Measurements from ENCODE around the gene RFC3.

The RFC3 gene

GRCh38 chr13:33869005-33869404 is 51.1 kb downstream of the RFC3 start:
- no peaks in the 10 kb centered on the region for H3K36me3 ChIP-seq (ENCODE audit: insufficient read depth, low read length)
- H3K27me3 ChIP-seq (ENCODE audit: insufficient read depth, low read length), result no peaks in the 10 kb centered on the region
- no peak overlapping the region for H3K9ac ChIP-seq (ENCODE audit: low read depth, low read length)
- no peak overlapping the region for H3K4me3 ChIP-seq (ENCODE audit: low read length)
- H3K9me3 ChIP-seq (ENCODE audit: insufficient read depth, low read depth, low read length), result no peaks in the 10 kb centered on the region
- H3K4me1 ChIP-seq (ENCODE audit: insufficient read depth, low read length), result no peaks in the 10 kb centered on the region
- no peak overlapping the region for H3K27ac ChIP-seq (ENCODE audit: low read depth, low read length)

- Histone ChIP-seq H3K36me3 (ENCODE audit: insufficient read depth, low read length) (no peaks in the 10 kb centered on the region), H3K9ac (ENCODE audit: low read depth, low read length) (no peak overlapping the region), H3K9me3 (ENCODE audit: insufficient read depth, low read depth, low read length) (no peaks in the 10 kb centered on the region), H3K27me3 (ENCODE audit: insufficient read depth, low read length) (no peaks in the 10 kb centered on the region), H3K4me3 (ENCODE audit: low read length) (no peak overlapping the region), H3K4me1 (ENCODE audit: insufficient read depth, low read length) (no peaks in the 10 kb centered on the region), H3K27ac (ENCODE audit: low read depth, low read length) (no peak overlapping the region)
- 100% methylated on average over 1 of the region's 2 CpGs for WGBS
Observed at GRCh38 chr13:33870046-33870668, 52.2 kb downstream of the RFC3 start.

- H3K27ac ChIP-seq (ENCODE audit: low read depth, low read length), result no peak overlapping the region
- no peak overlapping the region for H3K4me3 ChIP-seq (ENCODE audit: low read length)
- H3K36me3 ChIP-seq (ENCODE audit: insufficient read depth, low read length), result no peaks in the 10 kb centered on the region
- H3K4me1 ChIP-seq (ENCODE audit: insufficient read depth, low read length), result no peaks in the 10 kb centered on the region
- no peaks in the 10 kb centered on the region for H3K9me3 ChIP-seq (ENCODE audit: insufficient read depth, low read depth, low read length)
- 90% methylated on average over 7 of the region's 7 CpGs for whole genome bisulfite sequencing
- H3K27me3 ChIP-seq (ENCODE audit: insufficient read depth, low read length), result no peaks in the 10 kb centered on the region
- no peak overlapping the region for H3K9ac ChIP-seq (ENCODE audit: low read depth, low read length)
Observed at GRCh38 chr13:33871207-33872004, 53.5 kb downstream of the RFC3 start.

- Histone ChIP-seq H3K27me3 (ENCODE audit: insufficient read depth, low read length) (no peaks in the 10 kb centered on the region), H3K9me3 (ENCODE audit: insufficient read depth, low read depth, low read length) (no peaks in the 10 kb centered on the region), H3K4me1 (ENCODE audit: insufficient read depth, low read length) (no peaks in the 10 kb centered on the region), H3K27ac (ENCODE audit: low read depth, low read length) (no peak overlapping the region), H3K36me3 (ENCODE audit: insufficient read depth, low read length) (no peaks in the 10 kb centered on the region), H3K4me3 (ENCODE audit: low read length) (no peak overlapping the region), H3K9ac (ENCODE audit: low read depth, low read length) (no peak overlapping the region)
- 100% methylated on average over 3 of the region's 6 CpGs for WGBS
Observed at GRCh38 chr13:33872005-33872351, 54.0 kb downstream of the RFC3 start.

GRCh38 chr13:33873251-33873908 is 55.4 kb downstream of the RFC3 start:
- H3K9me3 ChIP-seq (ENCODE audit: insufficient read depth, low read depth, low read length), result no peaks in the 10 kb centered on the region
- WGBS, result 89% methylated on average over 5 of the region's 5 CpGs
- H3K27me3 ChIP-seq (ENCODE audit: insufficient read depth, low read length), result no peaks in the 10 kb centered on the region
- no peak overlapping the region for H3K27ac ChIP-seq (ENCODE audit: low read depth, low read length)
- H3K36me3 ChIP-seq (ENCODE audit: insufficient read depth, low read length), result no peaks in the 10 kb centered on the region
- no peak overlapping the region for H3K9ac ChIP-seq (ENCODE audit: low read depth, low read length)
- no peak overlapping the region for H3K4me3 ChIP-seq (ENCODE audit: low read length)
- H3K4me1 ChIP-seq (ENCODE audit: insufficient read depth, low read length), result no peaks in the 10 kb centered on the region

- no peaks in the 10 kb centered on the region for H3K4me1 ChIP-seq (ENCODE audit: insufficient read depth, low read length)
- 93% methylated on average over 5 of the region's 5 CpGs for WGBS
- no peaks in the 10 kb centered on the region for H3K27me3 ChIP-seq (ENCODE audit: insufficient read depth, low read length)
- H3K4me3 ChIP-seq (ENCODE audit: low read length), result no peak overlapping the region
- H3K27ac ChIP-seq (ENCODE audit: low read depth, low read length), result no peak overlapping the region
- H3K9me3 ChIP-seq (ENCODE audit: insufficient read depth, low read depth, low read length), result no peaks in the 10 kb centered on the region
- no peak overlapping the region for H3K9ac ChIP-seq (ENCODE audit: low read depth, low read length)
- H3K36me3 ChIP-seq (ENCODE audit: insufficient read depth, low read length), result no peaks in the 10 kb centered on the region
Observed at GRCh38 chr13:33874871-33875270, 56.9 kb downstream of the RFC3 start.

GRCh38 chr13:33875618-33876401 is 57.9 kb downstream of the RFC3 start:
- Histone ChIP-seq H3K27ac (ENCODE audit: low read depth, low read length) (no peak overlapping the region), H3K9ac (ENCODE audit: low read depth, low read length) (no peak overlapping the region), H3K4me3 (ENCODE audit: low read length) (no peak overlapping the region), H3K36me3 (ENCODE audit: insufficient read depth, low read length) (no peaks in the 10 kb centered on the region), H3K4me1 (ENCODE audit: insufficient read depth, low read length) (no peaks in the 10 kb centered on the region), H3K27me3 (ENCODE audit: insufficient read depth, low read length) (no peaks in the 10 kb centered on the region), H3K9me3 (ENCODE audit: insufficient read depth, low read depth, low read length) (no peaks in the 10 kb centered on the region)
- whole genome bisulfite sequencing, result 91% methylated on average over 10 of the region's 10 CpGs

- H3K27me3 ChIP-seq (ENCODE audit: insufficient read depth, low read length), result no peaks in the 10 kb centered on the region
- H3K27ac ChIP-seq (ENCODE audit: low read depth, low read length), result no peak overlapping the region
- no peaks in the 10 kb centered on the region for H3K4me1 ChIP-seq (ENCODE audit: insufficient read depth, low read length)
- H3K9ac ChIP-seq (ENCODE audit: low read depth, low read length), result no peak overlapping the region
- no peaks in the 10 kb centered on the region for H3K9me3 ChIP-seq (ENCODE audit: insufficient read depth, low read depth, low read length)
- no peak overlapping the region for H3K4me3 ChIP-seq (ENCODE audit: low read length)
- 92% methylated on average over 3 of the region's 5 CpGs for WGBS
- H3K36me3 ChIP-seq (ENCODE audit: insufficient read depth, low read length), result no peaks in the 10 kb centered on the region
Observed at GRCh38 chr13:33876716-33877394, 58.9 kb downstream of the RFC3 start.

- Histone ChIP-seq H3K36me3 (ENCODE audit: insufficient read depth, low read length) (no peaks in the 10 kb centered on the region), H3K9ac (ENCODE audit: low read depth, low read length) (no peak overlapping the region), H3K27ac (ENCODE audit: low read depth, low read length) (no peak overlapping the region), H3K27me3 (ENCODE audit: insufficient read depth, low read length) (no peaks in the 10 kb centered on the region), H3K4me3 (ENCODE audit: low read length) (no peak overlapping the region), H3K9me3 (ENCODE audit: insufficient read depth, low read depth, low read length) (no peaks in the 10 kb centered on the region), H3K4me1 (ENCODE audit: insufficient read depth, low read length) (no peaks in the 10 kb centered on the region)
- 86% methylated on average over 2 of the region's 2 CpGs for WGBS
Observed at GRCh38 chr13:33879118-33879517, 61.2 kb downstream of the RFC3 start.

- H3K27ac ChIP-seq (ENCODE audit: low read depth, low read length), result no peak overlapping the region
- no peak overlapping the region for H3K9ac ChIP-seq (ENCODE audit: low read depth, low read length)
- no peaks in the 10 kb centered on the region for H3K4me1 ChIP-seq (ENCODE audit: insufficient read depth, low read length)
- H3K36me3 ChIP-seq (ENCODE audit: insufficient read depth, low read length), result no peaks in the 10 kb centered on the region
- no peaks in the 10 kb centered on the region for H3K27me3 ChIP-seq (ENCODE audit: insufficient read depth, low read length)
- no peaks in the 10 kb centered on the region for H3K9me3 ChIP-seq (ENCODE audit: insufficient read depth, low read depth, low read length)
- H3K4me3 ChIP-seq (ENCODE audit: low read length), result no peak overlapping the region
Observed at GRCh38 chr13:33882804-33883203, 64.9 kb downstream of the RFC3 start.

Data from HUES64 (cell line).